Stimulated activated CD4-positive, alpha-beta T cell treated with anti-CD3 and anti-CD28 coated beads, Interleukin-4, amount 100 ng/mL, for 48 hours (primary cell): ENCODE measurements around the gene SYT17.

Experiments
- DNase-seq, 2 donors: peaks; one replicate each; pipeline ENCODE4 v3.0.0-alpha.2; 2020; ENCODE audit warnings: low read depth in 2 of 2

The SYT17 gene

GRCh38 chr16:19139436-19140091 is 28.5 kb upstream of the SYT17 start:
- DNase-seq: no peak

- DNase-seq: no peak
These were observed 27.6 kb upstream of the SYT17 start for GRCh38 chr16:19140396-19140795.

GRCh38 chr16:19142939-19143598 is 25.0 kb upstream of the SYT17 start:
- DNase-seq: no peak

- no peak for DNase-seq
These were observed 24.5 kb upstream of the SYT17 start for GRCh38 chr16:19143599-19143956.

GRCh38 chr16:19145010-19145409 is 23.0 kb upstream of the SYT17 start:
- no peak for DNase-seq

GRCh38 chr16:19147126-19147525 is 20.9 kb upstream of the SYT17 start:
- DNase-seq: no peak

- DNase-seq: no peak
These were observed 20.4 kb upstream of the SYT17 start for GRCh38 chr16:19147627-19148026.

- DNase-seq: no peak
These were observed 19.9 kb upstream of the SYT17 start for GRCh38 chr16:19148189-19148588.

GRCh38 chr16:19151310-19151709 is 16.7 kb upstream of the SYT17 start:
- DNase-seq: no peak

- no peak for DNase-seq
These were observed 16.0 kb upstream of the SYT17 start for GRCh38 chr16:19152042-19152441.

- DNase-seq: no peak
These were observed 14.2 kb upstream of the SYT17 start for GRCh38 chr16:19153876-19154275.

- no peak for DNase-seq
These were observed 6.0 kb upstream of the SYT17 start for GRCh38 chr16:19162085-19162484.

GRCh38 chr16:19163215-19163614 is 4.8 kb upstream of the SYT17 start:
- no peak for DNase-seq

GRCh38 chr16:19164285-19164684 is 3.8 kb upstream of the SYT17 start:
- DNase-seq: no peak

GRCh38 chr16:19165101-19165500 is 2.9 kb upstream of the SYT17 start:
- DNase-seq: no peak

GRCh38 chr16:19166500-19166899 is 1.5 kb upstream of the SYT17 start:
- DNase-seq: no peak

- no peak for DNase-seq
These were observed 486 bp downstream of the SYT17 start for GRCh38 chr16:19168371-19169081.

- DNase-seq: no peak
These were observed 1.1 kb downstream of the SYT17 start for GRCh38 chr16:19169082-19169639.

- no peak for DNase-seq
These were observed 2.1 kb downstream of the SYT17 start for GRCh38 chr16:19170043-19170655.

- DNase-seq: no peak
These were observed 4.2 kb downstream of the SYT17 start for GRCh38 chr16:19172098-19172780.

- no peak for DNase-seq
These were observed 5.0 kb downstream of the SYT17 start for GRCh38 chr16:19173059-19173458.
